ENCODE data around the gene CAPG.
"Not testable (repeated sequence)": the region's sequence is repeated elsewhere in the genome, so short reads cannot be mapped to it uniquely, and the experiment has no call there.

CAPG gene

GRCh38 chr2:85420536-85421259 lies 10.5 kb upstream of the CAPG start:
- DNase-seq, result peak; percentile 86 to 94 (median 92)

- DNase-seq, result no peak
These were observed 9.0 kb upstream of the CAPG start for GRCh38 chr2:85419009-85419675.

GRCh38 chr2:85418132-85419008 lies 8.2 kb upstream of the CAPG start, which contains the start of gene SH2D6:
Gene SH2D6, plus strand, starts transcription at chr2:85418714. Its CDS starts 10,752 bp downstream, at chr2:85429466.
- DNase-seq, result peak; percentile 83 to 93 (median 88)

- peak; percentile 62 to 85 (median 82) for DNase-seq
These were observed 5.9 kb upstream of the CAPG start for GRCh38 chr2:85415980-85416650.

- peak; percentile 88 to 97 (median 94) for DNase-seq
These were observed 4.8 kb upstream of the CAPG start for GRCh38 chr2:85414761-85415553.

GRCh38 chr2:85414421-85414759 lies 4.2 kb upstream of the CAPG start:
- DNase-seq, result not testable (repeated sequence)

- DNase-seq, result peak; percentile 76 to 91 (median 85)
These were observed 3.6 kb upstream of the CAPG start for GRCh38 chr2:85413592-85414420.

- no peak for DNase-seq
These were observed 1.2 kb upstream of the CAPG start for GRCh38 chr2:85411405-85411748.

GRCh38 chr2:85410584-85411404 lies 628 bp upstream of the CAPG start:
- peak in 1 of 4 experiments; percentile 41 for DNase-seq

GRCh38 chr2:85405201-85406059 lies 4.7 kb downstream of the CAPG start:
- DNase-seq, result peak; percentile 90 to 98 (median 95)

- DNase-seq, result peak in 1 of 4 experiments; percentile 23
These were observed 8.3 kb downstream of the CAPG start for GRCh38 chr2:85401844-85402243.

GRCh38 chr2:85401464-85401805 lies 8.7 kb downstream of the CAPG start:
- DNase-seq, result no peak

- DNase-seq, result no peak
These were observed 9.4 kb downstream of the CAPG start for GRCh38 chr2:85400541-85401463.

- no peak for DNase-seq
These were observed 10.1 kb downstream of the CAPG start for GRCh38 chr2:85400023-85400422.

GRCh38 chr2:85399183-85399455 lies 11.0 kb downstream of the CAPG start:
- no peak for DNase-seq

- no peak for DNase-seq
These were observed 11.6 kb downstream of the CAPG start for GRCh38 chr2:85398426-85399182.

- DNase-seq, result no peak
These were observed 12.2 kb downstream of the CAPG start for GRCh38 chr2:85397925-85398331.

Measured in suppressor macrophage (primary cell).